Dendritic cell treated with granulocyte-macrophage colony-stimulating factor and Interleukin-4, amounts not matched to agents 40 ng/mL and 50 ng/mL, for 4 days (primary cell): ENCODE results near the gene NISCH.
"Not testable (repeated sequence)": the region's sequence is repeated elsewhere in the genome, so short reads cannot be mapped to it uniquely, and the experiment has no call there.

ENCODE experiments used
- H3K27ac Mint-ChIP-seq: one replicate; pipeline ENCODE4 v1.8.0; 2022; ENCODE audit warnings: mild to moderate bottlenecking, mixed read lengths
- H3K27me3 Mint-ChIP-seq: one replicate; pipeline ENCODE4 v1.8.0; 2022; ENCODE audit warnings: mild to moderate bottlenecking, mixed read lengths
- H3K36me3 Mint-ChIP-seq: one replicate; pipeline ENCODE4 v1.8.0; 2022; ENCODE audit warnings: low read depth, mixed read lengths
- H3K4me1 Mint-ChIP-seq: one replicate; pipeline ENCODE4 v1.8.0; 2022; ENCODE audit warnings: low read depth, mixed read lengths
- H3K4me3 Mint-ChIP-seq: one replicate; pipeline ENCODE4 v1.8.0; 2022; ENCODE audit warnings: mild to moderate bottlenecking, moderate library complexity, mixed read lengths
- H3K9me3 Mint-ChIP-seq: one replicate; pipeline ENCODE4 v1.8.0; 2022; ENCODE audit warnings: mixed read lengths
- intact Hi-C: fragments of 100-400 bp; cut with micrococcal nuclease; formaldehyde crosslinking; loops from one replicate; pipeline ENCODE4 v1.15.0; 2022

NISCH gene

GRCh38 chr3:52520141-52520667 lies 64.8 kb downstream of the NISCH start:
- Mint-ChIP-seq H3K27me3 (no peaks in the 10 kb centered on the region), H3K36me3 (peaks cover 100% of the 10 kb centered on the region), H3K4me1 (peaks cover 37% of the 10 kb centered on the region), H3K9me3 (no peaks in the 10 kb centered on the region), H3K4me3 (no peak overlapping the region), H3K27ac (no peak overlapping the region)
- intact Hi-C loops = no loop called here

- Mint-ChIP-seq H3K27me3 (no peaks in the 10 kb centered on the region), H3K4me1 (peaks cover 35% of the 10 kb centered on the region), H3K36me3 (peaks cover 100% of the 10 kb centered on the region), H3K9me3 (no peaks in the 10 kb centered on the region), H3K4me3 (no peak overlapping the region), H3K27ac (no peak overlapping the region)
- intact Hi-C loops = no loop called here
Observed at GRCh38 chr3:52520716-52521487, 65.5 kb downstream of the NISCH start.

GRCh38 chr3:52521488-52521824 lies 66.1 kb downstream of the NISCH start:
- intact Hi-C loops = no loop called here
- Mint-ChIP-seq H3K4me3 (no peak overlapping the region), H3K27me3 (no peaks in the 10 kb centered on the region), H3K9me3 (no peaks in the 10 kb centered on the region), H3K36me3 (peaks cover 100% of the 10 kb centered on the region), H3K4me1 (peaks cover 40% of the 10 kb centered on the region), H3K27ac (no peak overlapping the region)

GRCh38 chr3:52521881-52522650 lies 66.7 kb downstream of the NISCH start:
- Mint-ChIP-seq H3K4me3 (no peak overlapping the region), H3K9me3 (no peaks in the 10 kb centered on the region), H3K27ac (no peak overlapping the region), H3K4me1 (peaks cover 37% of the 10 kb centered on the region), H3K27me3 (no peaks in the 10 kb centered on the region), H3K36me3 (peaks cover 100% of the 10 kb centered on the region)
- intact Hi-C loops = no loop called here

- no peak overlapping the region for H3K4me3 Mint-ChIP-seq
- peak overlapping the region; percentile 23 for H3K27ac Mint-ChIP-seq
- H3K4me1 Mint-ChIP-seq = peaks cover 37% of the 10 kb centered on the region
- H3K27me3 Mint-ChIP-seq = no peaks in the 10 kb centered on the region
- H3K36me3 Mint-ChIP-seq = peaks cover 100% of the 10 kb centered on the region
- intact Hi-C loops = no loop called here
- no peaks in the 10 kb centered on the region for H3K9me3 Mint-ChIP-seq
Observed at GRCh38 chr3:52522651-52523251, 67.3 kb downstream of the NISCH start.

- intact Hi-C loops = no loop called here
- Mint-ChIP-seq H3K9me3 (no peaks in the 10 kb centered on the region), H3K27me3 (no peaks in the 10 kb centered on the region), H3K27ac (peak overlapping the region; percentile 53), H3K4me1 (peaks cover 32% of the 10 kb centered on the region), H3K36me3 (peaks cover 100% of the 10 kb centered on the region), H3K4me3 (no peak overlapping the region)
Observed at GRCh38 chr3:52523386-52524257, 68.2 kb downstream of the NISCH start.

GRCh38 chr3:52524258-52524751 lies 68.9 kb downstream of the NISCH start:
- peaks cover 100% of the 10 kb centered on the region for H3K36me3 Mint-ChIP-seq
- intact Hi-C loops = no loop called here
- no peaks in the 10 kb centered on the region for H3K9me3 Mint-ChIP-seq
- H3K4me3 Mint-ChIP-seq = no peak overlapping the region
- H3K27me3 Mint-ChIP-seq = no peaks in the 10 kb centered on the region
- peaks cover 32% of the 10 kb centered on the region for H3K4me1 Mint-ChIP-seq
- peak overlapping the region; percentile 53 for H3K27ac Mint-ChIP-seq

GRCh38 chr3:52524752-52525679 lies 69.6 kb downstream of the NISCH start:
- no peak overlapping the region for H3K4me3 Mint-ChIP-seq
- intact Hi-C loops = no loop called here
- peaks cover 33% of the 10 kb centered on the region for H3K4me1 Mint-ChIP-seq
- H3K9me3 Mint-ChIP-seq = no peaks in the 10 kb centered on the region
- peaks cover 93% of the 10 kb centered on the region for H3K36me3 Mint-ChIP-seq
- no peaks in the 10 kb centered on the region for H3K27me3 Mint-ChIP-seq
- peak overlapping the region; percentile 67 for H3K27ac Mint-ChIP-seq

- Mint-ChIP-seq H3K4me1 (peaks cover 37% of the 10 kb centered on the region), H3K4me3 (no peak overlapping the region), H3K27ac (peak overlapping the region; percentile 67), H3K9me3 (no peaks in the 10 kb centered on the region), H3K27me3 (no peaks in the 10 kb centered on the region), H3K36me3 (peaks cover 84% of the 10 kb centered on the region)
- intact Hi-C loops = no loop called here
Observed at GRCh38 chr3:52525680-52526561, 70.5 kb downstream of the NISCH start.

GRCh38 chr3:52526671-52527038 lies 71.3 kb downstream of the NISCH start:
- not testable (repeated sequence) for H3K4me3 Mint-ChIP-seq

GRCh38 chr3:52527039-52527731 lies 71.8 kb downstream of the NISCH start:
- no peak overlapping the region for H3K4me3 Mint-ChIP-seq
- H3K27me3 Mint-ChIP-seq = no peaks in the 10 kb centered on the region
- no peaks in the 10 kb centered on the region for H3K9me3 Mint-ChIP-seq
- H3K27ac Mint-ChIP-seq = peak overlapping the region; percentile 42
- peaks cover 72% of the 10 kb centered on the region for H3K36me3 Mint-ChIP-seq
- intact Hi-C loops = no loop called here
- H3K4me1 Mint-ChIP-seq = peaks cover 38% of the 10 kb centered on the region

More at GRCh38 chr3:52526671-52527038, 71.3 kb downstream of the NISCH start:
- H3K36me3 Mint-ChIP-seq = peaks cover 77% of the 10 kb centered on the region
- intact Hi-C loops, H3K27me3 Mint-ChIP-seq, H3K9me3 Mint-ChIP-seq: not testable (repeated sequence)
- H3K4me1 Mint-ChIP-seq = peaks cover 35% of the 10 kb centered on the region
- H3K27ac Mint-ChIP-seq = peak overlapping the region; percentile 67
